HepG2 (cell line): ENCODE results near the gene PSMD3. TPM values are rescaled to one million over a fixed set of nuclear protein-coding genes. Genes with fewer than 3 reads are reported as not detected.

Experiments
- ASH2L ChIP-seq: fragments of 300-600, 200-600 bp; sonication (generic); IDR thresholded peaks from 2 replicates; pipeline ENCODE4 v1.7.0; 2017; ENCODE audit warnings: low read depth, mild to moderate bottlenecking, moderate library complexity, mixed read lengths, low read length; ENCODE audit not compliant: insufficient read length
- ATAD3A ChIP-seq: sonication (generic); formaldehyde crosslinking; IDR thresholded peaks from 2 replicates; pipeline ENCODE4 v1.4.0; 2020; ENCODE audit warnings: missing genetic modification reagents
- CBX2 ChIP-seq, 2 experiments: fragments of 200-600 bp in 1 of 2; sonication (generic); formaldehyde crosslinking in 1 of 2; IDR thresholded peaks; 2 replicates each; pipeline versions ENCODE4 v1.7.0 to v1.8.1; 2018 to 2022; ENCODE audit warnings: low read depth in 2 of 2, low read length in 1 of 2, mild to moderate bottlenecking in 1 of 2, missing genetic modification reagents in 1 of 2
- CEBPG ChIP-seq: IDR thresholded peaks from 2 replicates; pipeline ENCODE4 v1.6.1; 2016
- GMEB2 ChIP-seq: IDR thresholded peaks from 2 replicates; pipeline ENCODE4 v1.6.1; 2016; ENCODE audit warnings: missing biosample characterization, missing genetic modification reagents, low read depth
- HIVEP1 ChIP-seq: sonication (generic); formaldehyde crosslinking; IDR thresholded peaks from 2 replicates; pipeline ENCODE4 v1.4.0; 2020; ENCODE audit warnings: mild to moderate bottlenecking, missing genetic modification reagents
- JUN ChIP-seq: sonication (generic); formaldehyde crosslinking; IDR thresholded peaks from 2 replicates; pipeline ENCODE4 v1.4.0; 2020; ENCODE audit warnings: mild to moderate bottlenecking, missing genetic modification reagents
- NBN ChIP-seq: fragments of 450-650 bp; conservative IDR thresholded peaks from 2 replicates; pipeline ENCODE4 v1.6.1; 2017
- SAP130 ChIP-seq: IDR thresholded peaks from 2 replicates; pipeline ENCODE4 v1.6.1; 2016; ENCODE audit warnings: low read depth
- SNAPC4 ChIP-seq: sonication (generic); formaldehyde crosslinking; IDR thresholded peaks from 2 replicates; pipeline ENCODE4 v1.4.0; 2020; ENCODE audit warnings: mild to moderate bottlenecking, missing genetic modification reagents
- SRSF4 ChIP-seq: fragments of 200-400 bp; formaldehyde crosslinking; IDR thresholded peaks from one replicate; pipeline ENCODE4 v1.6.1; 2018; ENCODE audit warnings: mild to moderate bottlenecking, low read depth, low read length, moderate library complexity; ENCODE audit not compliant: poor library complexity, severe bottlenecking
- STAG1 ChIP-seq: sonication (generic); formaldehyde crosslinking; IDR thresholded peaks from 2 replicates; pipeline ENCODE4 v1.4.0; 2020; ENCODE audit warnings: missing genetic modification reagents
- TAF1 ChIP-seq: sonication (generic); formaldehyde crosslinking; IDR thresholded peaks from 2 replicates; pipeline ENCODE4 v1.4.0; 2020; ENCODE audit warnings: missing genetic modification reagents
- TOPORS ChIP-seq: sonication (generic); formaldehyde crosslinking; IDR thresholded peaks from 2 replicates; pipeline ENCODE4 v1.8.0; 2023; ENCODE audit warnings: mild to moderate bottlenecking, missing genetic modification reagents
- U2AF1 ChIP-seq: fragments of 200-400 bp; formaldehyde crosslinking; optimal IDR thresholded peaks from 2 replicates; pipeline ENCODE3; 2017; ENCODE audit warnings: mild to moderate bottlenecking, low read depth, low read length
- YY1 ChIP-seq: IDR thresholded peaks from 2 replicates; pipeline ENCODE4 v1.6.1; 2011; ENCODE audit warnings: low read length, low read depth, moderate library complexity, mild to moderate bottlenecking; ENCODE audit not compliant: insufficient read depth, insufficient replicate concordance
- ZNF205 ChIP-seq: IDR thresholded peaks from 2 replicates; pipeline ENCODE4 v1.6.1; 2018; ENCODE audit warnings: missing biosample characterization, missing genetic modification reagents
- ZNF441 ChIP-seq: sonication (generic); formaldehyde crosslinking; IDR thresholded peaks from 2 replicates; pipeline ENCODE4 v1.7.0; 2021; ENCODE audit warnings: missing genetic modification reagents, borderline replicate concordance
- ZNF543 ChIP-seq: sonication (generic); formaldehyde crosslinking; IDR thresholded peaks from 2 replicates; pipeline ENCODE4 v1.4.0; 2020; ENCODE audit warnings: mild to moderate bottlenecking, missing genetic modification reagents
- ZNF710 ChIP-seq: sonication (generic); formaldehyde crosslinking; IDR thresholded peaks from 2 replicates; pipeline ENCODE4 v1.5.0; 2020; ENCODE audit warnings: mild to moderate bottlenecking, missing genetic modification reagents, borderline replicate concordance
- ZNF724P ChIP-seq: sonication (generic); formaldehyde crosslinking; IDR thresholded peaks from 2 replicates; pipeline ENCODE4 v1.8.0; 2022; ENCODE audit warnings: missing genetic modification reagents, borderline replicate concordance
- ZNF784 ChIP-seq: sonication (generic); formaldehyde crosslinking; IDR thresholded peaks from 2 replicates; pipeline ENCODE4 v1.5.1; 2020; ENCODE audit warnings: missing genetic modification reagents, mild to moderate bottlenecking, borderline replicate concordance
- polyA plus RNA-seq, 8 experiments: library from polyadenylated mRNA; depleted of rRNA in 3 of 8; stranded (reverse) in 7 of 8; unstranded in 1 of 8; fragments of >200 nt; fragmentation: Illumina TruSeq in 4 of 8; extraction: Trizol in 4 of 8; gene quantifications; 2 replicates each; pipeline versions ENCODE4 v1.2.1 to v1.2.3, GENCODE V29; 2011 to 2016; ENCODE audit warnings: low read depth in 4 of 8, missing spikeins in 1 of 8, mixed read lengths in 1 of 8; ENCODE audit not compliant: insufficient read depth in 1 of 8
- total RNA-seq, 5 experiments: library from RNA; depleted of rRNA; stranded (reverse); fragments of >200 nt; fragmentation: Illumina TruSeq; extraction: Trizol; gene quantifications; 2 replicates each; pipeline ENCODE4 v1.2.3, GENCODE V29; 2016; ENCODE audit warnings: low read depth in 1 of 5

PSMD3 gene
- total and polyA plus RNA-seq, 2 of the 13 experiments (the other 11 are each of a cell fraction or from before 2014, with no cell fraction given): 97.4 to 146 TPM

GRCh38 chr17:40038882-40039513 is 58.4 kb downstream of the PSMD3 start (continued):
- no peak for TF ChIP-seq TAF1
- TF ChIP-seq YY1: no peak
- TF ChIP-seq U2AF1: no peak
- TF ChIP-seq CBX2 (IDR thresholded peaks at IDR 0.05; ENCODE audit: low read depth, low read length): no peak
- no peak for TF ChIP-seq CBX2 (CRISPR knock-in tag; IDR thresholded peaks at IDR 0.05; ENCODE audit: low read depth)
- no peak for TF ChIP-seq JUN
- TF ChIP-seq SNAPC4: no peak
- TF ChIP-seq ZNF724P (CRISPR knock-in tag): no peak
- TF ChIP-seq HIVEP1 (CRISPR knock-in tag): no peak
- no peak for TF ChIP-seq ZNF441 (CRISPR knock-in tag)
- TF ChIP-seq ZNF784: no peak
- peak; percentile 59 for TF ChIP-seq SAP130 (CRISPR knock-in tag)
- no peak for TF ChIP-seq SRSF4
- 0 out of 2 replicates have a peak, but pooled peaks have one; percentile 15 for TF ChIP-seq ZNF205 (CRISPR knock-in tag)
- TF ChIP-seq TOPORS: no peak
- no peak for TF ChIP-seq GMEB2 (CRISPR knock-in tag)
- no peak for TF ChIP-seq ATAD3A
- peak; percentile 69 for TF ChIP-seq STAG1 (CRISPR knock-in tag)
- TF ChIP-seq NBN: no peak
- TF ChIP-seq ZNF543 (CRISPR knock-in tag): no peak
- 0 out of 2 replicates have a peak, but pooled peaks have one; percentile 41 for TF ChIP-seq CEBPG (CRISPR knock-in tag)
- no peak for TF ChIP-seq ZNF710 (CRISPR knock-in tag)
- TF ChIP-seq ASH2L: no peak
